ENCODE data around the gene PPFIA1.
A peak's percentile ranks its signal among the peaks of the same experiment; 100 is the strongest.

The PPFIA1 gene

DNA sequence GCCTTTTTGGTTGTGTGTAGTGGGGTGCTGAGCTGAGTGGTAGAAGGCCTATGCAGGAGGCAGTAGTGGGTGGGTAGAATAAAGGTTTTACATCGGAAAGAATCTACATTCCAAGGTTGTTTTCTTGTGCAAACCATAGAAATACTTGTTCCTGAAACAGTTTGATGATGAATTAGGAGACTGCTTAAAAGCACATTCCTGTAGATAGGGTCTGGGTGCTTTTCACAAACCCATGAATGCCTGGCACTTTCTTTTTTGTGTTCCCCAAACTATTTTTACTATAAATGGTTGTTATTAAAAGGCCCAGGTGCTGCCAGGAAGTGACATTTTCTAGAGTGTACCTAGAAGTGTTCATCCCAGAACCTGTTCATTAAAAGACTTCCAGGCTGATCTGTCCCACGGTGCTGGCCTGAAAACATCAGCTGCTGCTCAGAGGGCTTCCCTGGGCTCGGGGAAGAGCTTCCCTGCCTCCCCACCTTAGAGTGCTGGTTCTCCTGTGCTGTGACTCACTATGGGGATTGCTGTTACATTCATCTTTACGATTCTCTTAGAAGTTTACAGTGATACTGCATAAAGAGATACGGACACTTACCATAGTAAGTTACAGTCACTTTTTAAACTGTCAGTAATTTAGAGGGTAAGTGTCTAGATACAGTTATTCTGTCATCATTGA lies 27.9 kb downstream of the PPFIA1 start:
- no peak for DNase-seq (ENCODE audit: low read depth)

- no peak for DNase-seq (ENCODE audit: low read depth)
These were observed 29.1 kb downstream of the PPFIA1 start for GRCh38 chr11:70299636-70300035.

- DNase-seq (ENCODE audit: low read depth), result no peak
These were observed 30.7 kb downstream of the PPFIA1 start for GRCh38 chr11:70301191-70301590.

GRCh38 chr11:70301721-70302418 lies 31.4 kb downstream of the PPFIA1 start:
- DNase-seq (ENCODE audit: low read depth), result no peak

DNA sequence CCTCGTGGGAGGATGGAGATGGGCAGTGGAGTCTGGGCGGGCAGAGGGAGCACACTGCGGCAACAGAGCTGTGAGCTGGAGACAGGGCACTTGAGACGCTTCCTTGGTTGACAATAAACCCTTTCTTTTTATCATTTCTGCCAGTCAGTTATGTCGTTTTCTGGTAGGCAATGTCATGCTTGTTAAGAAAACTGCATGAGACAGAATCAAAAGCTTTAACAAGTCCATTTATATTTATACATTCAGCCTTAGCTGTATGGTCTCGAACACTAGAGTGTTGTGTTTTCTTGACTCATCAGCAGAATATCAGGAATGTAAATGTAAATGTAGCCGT lies 31.9 kb downstream of the PPFIA1 start:
- no peak for DNase-seq (ENCODE audit: low read depth)

DNA sequence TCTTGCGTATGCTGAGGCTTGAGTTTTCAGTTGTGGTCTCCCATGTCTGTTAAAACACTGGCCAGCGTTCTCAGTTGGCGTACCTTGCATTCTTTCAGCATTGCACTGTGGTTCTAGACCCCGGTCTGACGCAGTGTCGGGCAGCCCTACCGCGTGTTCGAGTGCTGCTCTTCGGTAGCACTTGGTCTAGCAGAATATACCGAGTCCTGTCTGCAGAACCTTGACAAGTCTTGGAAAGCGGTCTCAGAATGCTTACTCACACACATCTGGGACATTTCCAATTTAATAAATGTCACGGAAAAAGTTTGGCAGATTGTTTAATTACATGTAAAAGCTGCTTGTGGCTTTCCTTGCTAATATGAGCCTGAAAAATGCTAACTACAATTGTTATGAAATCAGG lies 32.6 kb downstream of the PPFIA1 start:
- no peak for DNase-seq (ENCODE audit: low read depth)

GRCh38 chr11:70304208-70304603 lies 33.7 kb downstream of the PPFIA1 start:
- DNase-seq (ENCODE audit: low read depth), result no peak

DNA sequence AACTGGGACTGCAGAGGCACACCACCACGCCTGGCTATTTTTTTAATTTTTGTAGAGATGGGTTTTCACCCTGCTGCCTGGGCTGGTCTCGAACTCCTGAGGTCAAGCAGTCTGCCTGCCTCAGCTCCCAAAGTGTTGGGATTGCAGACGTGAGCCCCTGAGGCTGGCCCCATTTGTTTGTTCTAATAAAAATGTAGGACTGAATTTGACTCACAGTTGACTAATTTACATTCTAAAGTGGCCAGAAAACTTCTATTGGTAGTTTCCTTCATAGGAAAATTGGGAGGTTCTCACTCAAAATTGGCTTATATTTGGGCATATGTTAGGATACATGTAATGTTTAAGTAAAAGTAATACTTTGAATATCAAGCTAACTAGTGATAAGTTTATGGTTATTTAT lies 35.0 kb downstream of the PPFIA1 start:
- no peak for DNase-seq (ENCODE audit: low read depth)

GRCh38 chr11:70306586-70307033 lies 36.1 kb downstream of the PPFIA1 start:
- no peak for DNase-seq (ENCODE audit: low read depth)

DNA sequence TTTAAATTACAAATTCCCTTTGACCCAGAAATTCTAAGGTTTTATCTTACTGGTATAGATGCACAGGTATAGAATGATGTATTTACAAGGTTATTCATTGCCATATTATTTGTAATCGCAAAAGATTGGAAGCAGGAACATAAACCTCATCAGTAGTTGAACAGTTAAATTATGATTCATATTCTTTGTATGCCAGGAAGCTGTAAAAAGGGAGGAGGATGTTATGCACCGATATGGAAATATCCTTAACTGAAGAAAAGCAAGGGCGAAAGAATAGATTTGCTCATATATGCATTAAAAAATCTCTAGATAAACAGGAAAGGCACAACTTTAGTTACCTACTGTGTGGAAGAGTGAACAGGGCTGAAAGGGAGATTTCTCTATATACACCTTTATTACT lies 36.7 kb downstream of the PPFIA1 start:
- peak; percentile 25 for DNase-seq (ENCODE audit: low read depth)

GRCh38 chr11:70311616-70312015 lies 41.1 kb downstream of the PPFIA1 start:
- no peak for DNase-seq (ENCODE audit: low read depth)

DNA sequence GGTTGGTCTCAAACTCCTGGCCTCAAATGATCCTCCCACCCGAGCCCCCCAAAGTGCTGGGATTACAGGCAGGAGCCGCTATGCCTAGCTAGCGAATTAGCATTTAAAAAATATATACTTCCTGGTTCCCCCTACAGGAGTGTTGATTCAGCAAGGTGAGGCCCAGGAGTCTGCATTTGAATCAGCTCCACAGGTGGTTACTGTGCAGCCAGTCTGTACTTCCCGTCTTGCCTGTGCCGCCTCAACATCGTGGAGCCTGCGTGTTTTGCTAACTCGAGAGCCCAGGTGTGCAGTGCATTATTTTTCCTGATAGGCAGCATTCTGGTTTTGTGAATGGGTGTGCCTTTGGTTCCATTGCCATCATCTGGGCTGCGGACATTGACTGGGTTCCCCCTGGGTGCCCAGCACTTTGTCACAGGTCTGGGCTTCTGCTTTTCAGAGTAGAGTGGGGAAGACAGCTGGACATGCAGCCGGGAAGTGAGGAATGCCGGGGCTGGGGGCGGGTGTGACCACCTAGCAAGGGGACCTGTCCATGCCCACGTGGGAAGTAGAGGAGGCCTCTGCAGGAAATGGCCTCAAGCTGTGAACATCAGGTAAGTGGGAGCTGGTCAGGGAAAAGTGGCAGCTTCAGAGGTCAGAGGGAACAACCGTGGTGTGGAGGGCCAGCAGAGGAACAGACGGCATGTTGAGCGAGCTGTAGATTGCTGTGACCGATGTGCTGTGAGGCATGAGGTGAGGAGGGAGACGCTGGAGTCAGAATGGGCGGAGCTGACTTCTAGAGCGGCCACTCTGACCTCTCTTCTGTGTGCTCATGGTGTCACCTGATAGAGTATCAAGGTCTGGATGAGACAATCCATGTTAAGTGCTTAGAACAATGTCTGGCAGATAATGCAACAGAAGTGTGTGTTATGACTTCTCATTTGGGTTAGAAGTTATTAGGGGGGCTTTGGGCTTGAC lies 42.2 kb downstream of the PPFIA1 start:
- no peak for DNase-seq (ENCODE audit: low read depth)

- DNase-seq (ENCODE audit: low read depth), result no peak
These were observed 43.5 kb downstream of the PPFIA1 start for GRCh38 chr11:70313945-70314344.

GRCh38 chr11:70314730-70315129 lies 44.2 kb downstream of the PPFIA1 start:
- no peak for DNase-seq (ENCODE audit: low read depth)

DNA sequence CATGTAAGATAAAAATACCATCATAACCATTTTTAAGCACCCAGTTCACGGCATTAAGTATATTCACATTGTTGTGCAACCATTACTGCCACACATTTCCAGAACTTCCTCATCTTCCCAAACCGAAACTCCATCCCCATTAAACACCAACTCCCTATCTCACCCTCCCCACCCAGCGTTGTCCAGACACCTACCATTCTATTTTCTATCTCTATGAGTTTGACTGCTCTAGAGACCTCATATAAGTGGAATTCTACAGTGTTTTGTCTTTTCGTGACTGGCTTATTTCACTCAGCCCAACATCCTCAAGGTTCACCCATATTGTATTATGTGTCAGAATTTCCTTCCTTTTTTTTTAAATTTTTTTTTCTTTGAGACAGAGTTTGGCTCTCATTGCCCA lies 45.2 kb downstream of the PPFIA1 start:
- DNase-seq (ENCODE audit: low read depth), result no peak

- no peak for DNase-seq (ENCODE audit: low read depth)
These were observed 47.3 kb downstream of the PPFIA1 start for GRCh38 chr11:70317581-70318305.

- DNase-seq (ENCODE audit: low read depth), result no peak
These were observed 49.0 kb downstream of the PPFIA1 start for GRCh38 chr11:70319396-70320076.

DNA sequence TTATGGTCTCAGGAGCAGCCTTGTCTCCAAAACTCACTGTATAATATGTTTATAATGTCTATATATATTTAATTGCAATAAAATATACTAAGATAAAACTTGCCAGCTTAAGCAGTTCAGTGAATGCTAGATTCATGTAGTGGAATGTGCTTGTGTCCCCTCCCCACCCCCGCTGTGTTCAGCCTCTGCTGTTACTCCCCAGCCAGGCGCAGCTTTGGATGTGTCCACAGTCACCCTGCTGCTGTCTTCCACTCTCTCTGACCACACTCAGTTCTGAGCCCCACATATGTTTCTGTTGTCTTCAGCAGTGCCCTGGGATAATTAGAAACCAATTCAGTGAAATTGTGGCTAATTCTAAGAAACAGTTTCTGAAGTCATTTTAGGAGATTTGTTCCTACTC lies 52.2 kb downstream of the PPFIA1 start:
- DNase-seq (ENCODE audit: low read depth), result no peak

- no peak for DNase-seq (ENCODE audit: low read depth)
These were observed 53.3 kb downstream of the PPFIA1 start for GRCh38 chr11:70323806-70324205.

DNA sequence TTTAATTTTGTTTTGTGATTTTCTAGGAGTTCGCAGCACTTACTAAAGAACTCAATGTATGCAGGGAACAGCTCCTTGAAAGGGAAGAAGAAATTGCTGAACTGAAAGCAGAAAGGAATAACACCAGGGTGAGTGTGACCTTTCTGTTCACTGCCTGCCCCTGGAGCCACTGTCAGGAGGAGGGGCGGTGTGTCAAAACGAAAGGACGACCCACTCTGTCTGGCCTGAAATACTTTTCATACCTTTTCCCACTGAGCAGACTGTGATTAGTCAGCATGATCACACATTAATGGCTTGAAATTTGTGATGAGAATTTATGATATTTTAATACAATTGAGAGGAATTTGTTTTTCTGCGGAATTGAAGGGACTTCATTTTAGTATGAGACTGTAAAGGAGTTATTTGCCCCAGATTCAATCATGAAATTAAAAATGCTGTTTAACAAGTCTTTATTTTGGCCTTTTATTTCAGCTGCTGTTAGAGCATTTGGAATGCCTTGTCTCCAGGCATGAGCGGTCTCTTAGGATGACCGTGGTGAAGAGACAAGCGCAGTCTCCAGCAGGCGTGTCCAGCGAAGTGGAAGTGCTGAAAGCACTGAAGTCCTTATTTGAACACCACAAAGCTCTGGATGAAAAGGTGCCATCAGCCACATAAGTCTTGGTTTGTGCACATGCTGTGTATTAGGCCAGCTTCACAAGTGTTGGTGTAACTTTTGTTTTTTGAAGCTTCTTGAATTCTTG lies 54.1 kb downstream of the PPFIA1 start:
- DNase-seq (ENCODE audit: low read depth), result no peak

DNA sequence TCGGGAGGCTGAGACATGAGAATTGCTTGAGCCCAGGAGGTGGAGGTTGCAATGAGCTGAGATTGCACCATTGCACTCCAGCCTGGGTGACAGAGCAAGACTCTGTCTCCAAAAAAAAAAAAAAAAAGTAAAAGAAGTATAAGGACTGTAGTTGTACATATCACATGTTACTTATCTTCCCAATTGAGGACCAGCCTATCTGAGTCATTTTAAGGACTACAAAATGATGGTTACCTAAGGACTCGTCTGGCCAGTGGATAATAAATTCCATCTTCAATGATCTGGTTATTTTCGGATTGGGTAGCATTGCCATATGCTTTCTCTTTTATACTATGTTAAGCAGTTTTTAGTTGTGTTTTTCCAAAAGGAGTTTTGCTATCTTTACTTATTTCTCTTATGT lies 55.3 kb downstream of the PPFIA1 start:
- no peak for DNase-seq (ENCODE audit: low read depth)
